Tibial nerve (tissue), 4 donors: ENCODE measurements around the gene SLC39A11.

Experiments
- CTCF ChIP-seq, 5 experiments: fragments of 200-600 bp in 3 of 5; fragments of 450-650 bp in 2 of 5; sonication (generic) in 3 of 5; IDR thresholded peaks; one replicate each; pipeline ENCODE4 v1.5.1; 2016 to 2019; ENCODE audit warnings: antibody characterized with exemption in 5 of 5, mild to moderate bottlenecking in 3 of 5, moderate library complexity in 2 of 5
- EP300 ChIP-seq, 2 donors: sonication (generic); formaldehyde crosslinking; IDR thresholded peaks; one replicate each; pipeline ENCODE4 v1.6.1; 2017; ENCODE audit warnings: antibody characterized with exemption in 2 of 2, mild to moderate bottlenecking in 1 of 2
- POLR2A ChIP-seq, 2 donors: fragments of 450-650 bp; IDR thresholded peaks; one replicate each; pipeline ENCODE4 v1.6.1; 2017; ENCODE audit warnings: antibody characterized with exemption in 2 of 2, mild to moderate bottlenecking in 2 of 2, moderate library complexity in 2 of 2

GRCh38 chr17:72774236-72774635, 318.3 kb downstream of the SLC39A11 start:
- TF ChIP-seq CTCF (IDR thresholded peaks at IDR 0.05): no peak
- no peak for TF ChIP-seq POLR2A (IDR thresholded peaks at IDR 0.05)
- no peak for TF ChIP-seq EP300 (IDR thresholded peaks at IDR 0.05)
